Adipocyte (in vitro differentiated cells): ENCODE measurements around the gene AKR1C8.
"Not testable (repeated sequence)": the region's sequence is repeated elsewhere in the genome, so short reads cannot be mapped to it uniquely, and the experiment has no call there.

Experiments used
- DNase-seq: peaks from one replicate; pipeline ENCODE4 v3.0.0-alpha.2; 2015; ENCODE audit warnings: low read depth
- H3K27me3 ChIP-seq: replicated peaks from 2 replicates; pipeline ENCODE4 v1.7.0; 2013; ENCODE audit warnings: mild to moderate bottlenecking, low read length, moderate library complexity; ENCODE audit not compliant: control insufficient read depth, insufficient read depth
- H3K36me3 ChIP-seq: 2 replicates; pipeline ENCODE4 v1.7.0; 2013; ENCODE audit warnings: low read length, mild to moderate bottlenecking, moderate library complexity; ENCODE audit not compliant: control insufficient read depth, insufficient read depth, severe bottlenecking
- H3K4me1 ChIP-seq: 2 replicates; pipeline ENCODE4 v1.7.0; 2013; ENCODE audit warnings: mild to moderate bottlenecking, low read length, moderate library complexity; ENCODE audit not compliant: control insufficient read depth, insufficient read depth
- H3K4me3 ChIP-seq: 2 replicates; pipeline ENCODE4 v1.7.0; 2013; ENCODE audit warnings: mild to moderate bottlenecking, low read length, moderate library complexity
- H3K9ac ChIP-seq: 2 replicates; pipeline ENCODE4 v1.7.0; 2013; ENCODE audit warnings: mild to moderate bottlenecking, low read length, moderate library complexity
- H3K9me3 ChIP-seq: 2 replicates; pipeline ENCODE4 v1.7.0; 2013; ENCODE audit warnings: mild to moderate bottlenecking, low read length, moderate library complexity; ENCODE audit not compliant: control insufficient read depth

Gene AKR1C8

GRCh38 chr10:5184987-5185775, at the start of gene AKR1C8:
Gene AKR1C8, minus strand, starts transcription at chr10:5185150. Its CDS starts 46 bp downstream, at chr10:5185104.
- Histone ChIP-seq H3K36me3 (no peaks in the 10 kb centered on the region), H3K9ac (peak within 1 kb of the TSS; percentile 65), H3K9me3 (no peaks in the 10 kb centered on the region), H3K4me1 (peaks cover 36% of the 10 kb centered on the region), H3K27me3 (no peaks in the 10 kb centered on the region), H3K4me3 (no peak within 1 kb of the TSS)
- DNase-seq: no peak

GRCh38 chr10:5234106-5234860, 49.3 kb upstream of the AKR1C8 start:
- Histone ChIP-seq H3K27me3 (no peaks in the 10 kb centered on the region), H3K9ac (no peak overlapping the region), H3K36me3 (no peaks in the 10 kb centered on the region), H3K9me3 (no peaks in the 10 kb centered on the region), H3K4me1 (peaks cover 15% of the 10 kb centered on the region), H3K4me3 (no peak overlapping the region)
- DNase-seq: peak; percentile 54

GRCh38 chr10:5233324-5233723, 48.4 kb upstream of the AKR1C8 start:
- Histone ChIP-seq H3K4me3 (no peak overlapping the region), H3K9me3 (no peaks in the 10 kb centered on the region), H3K27me3 (no peaks in the 10 kb centered on the region), H3K9ac (no peak overlapping the region), H3K36me3 (no peaks in the 10 kb centered on the region), H3K4me1 (peaks cover 15% of the 10 kb centered on the region)
- no peak for DNase-seq

- Histone ChIP-seq H3K27me3 (no peaks in the 10 kb centered on the region), H3K9me3 (no peaks in the 10 kb centered on the region), H3K4me3 (no peak overlapping the region), H3K36me3 (no peaks in the 10 kb centered on the region), H3K4me1 (peaks cover 6% of the 10 kb centered on the region), H3K9ac (no peak overlapping the region)
- no peak for DNase-seq
Observed at GRCh38 chr10:5229019-5229418, 44.1 kb upstream of the AKR1C8 start.

- not testable (repeated sequence) for H3K4me1 ChIP-seq, H3K27me3 ChIP-seq, DNase-seq, H3K9me3 ChIP-seq, H3K36me3 ChIP-seq, H3K4me3 ChIP-seq, H3K9ac ChIP-seq
Observed at GRCh38 chr10:5222942-5223341, 38.0 kb upstream of the AKR1C8 start.

- Histone ChIP-seq H3K36me3 (no peaks in the 10 kb centered on the region), H3K27me3 (no peaks in the 10 kb centered on the region), H3K4me1 (no peaks in the 10 kb centered on the region), H3K4me3 (no peak overlapping the region), H3K9ac (no peak overlapping the region), H3K9me3 (no peaks in the 10 kb centered on the region)
- no peak for DNase-seq
Observed at GRCh38 chr10:5219262-5219661, 34.3 kb upstream of the AKR1C8 start.

- H3K9me3 ChIP-seq: peaks cover 1% of the 10 kb centered on the region
- H3K36me3 ChIP-seq: no peaks in the 10 kb centered on the region
- H3K4me1 ChIP-seq: no peaks in the 10 kb centered on the region
- no peak overlapping the region for H3K9ac ChIP-seq
- no peak for DNase-seq
- no peaks in the 10 kb centered on the region for H3K27me3 ChIP-seq
- H3K4me3 ChIP-seq: no peak overlapping the region
Observed at GRCh38 chr10:5216801-5217200, 31.9 kb upstream of the AKR1C8 start.

- no peaks in the 10 kb centered on the region for H3K27me3 ChIP-seq
- H3K4me3 ChIP-seq: no peak overlapping the region
- no peak overlapping the region for H3K9ac ChIP-seq
- no peak for DNase-seq
- H3K4me1 ChIP-seq: no peaks in the 10 kb centered on the region
- H3K36me3 ChIP-seq: no peaks in the 10 kb centered on the region
- H3K9me3 ChIP-seq: peaks cover 5% of the 10 kb centered on the region
Observed at GRCh38 chr10:5211696-5212536, 27.0 kb upstream of the AKR1C8 start.

- H3K9ac ChIP-seq, H3K4me3 ChIP-seq, H3K4me1 ChIP-seq, H3K36me3 ChIP-seq, DNase-seq, H3K9me3 ChIP-seq, H3K27me3 ChIP-seq: not testable (repeated sequence)
Observed at GRCh38 chr10:5210261-5210660, 25.3 kb upstream of the AKR1C8 start.

GRCh38 chr10:5209776-5210175, 24.8 kb upstream of the AKR1C8 start:
- H3K4me3 ChIP-seq, H3K4me1 ChIP-seq, H3K9ac ChIP-seq, H3K27me3 ChIP-seq, H3K36me3 ChIP-seq, DNase-seq, H3K9me3 ChIP-seq: not testable (repeated sequence)

GRCh38 chr10:5206799-5207198, 21.8 kb upstream of the AKR1C8 start:
- Histone ChIP-seq H3K9ac (no peak overlapping the region), H3K9me3 (peaks cover 14% of the 10 kb centered on the region), H3K4me3 (no peak overlapping the region), H3K27me3 (no peaks in the 10 kb centered on the region), H3K4me1 (no peaks in the 10 kb centered on the region), H3K36me3 (no peaks in the 10 kb centered on the region)
- no peak for DNase-seq
